HepG2 (cell line): ENCODE results near the gene GUCA1A. TPM values are rescaled to one million over a fixed set of nuclear protein-coding genes. Genes with fewer than 3 reads are reported as not detected.

Source experiments
- ATAC-seq: fragments of 200-7000 bp; cut with Tn5 transposase; 3 replicates; pipeline ENCODE4 v1.9.1; 2020; ENCODE audit warnings: mild to moderate bottlenecking, moderate library complexity
- BruUV-seq: library from RNA; stranded (reverse); fragments of 400-500 nt; replicated peaks from 2 replicates; lab custom pipeline; 2021; lab: Mats Ljungman, UMichigan
- CTCF ChIA-PET: fragments of 300-600 bp; formaldehyde crosslinking; extraction: SDS; loops from one replicate; lab custom pipeline; 2021; ENCODE audit warnings: low total read pairs, inconsistent platforms, low intra/inter-chr PET ratio; lab: Yijun Ruan, JAX
- POLR2A ChIA-PET: fragments of 350-600 bp; sonication (Branson Sonifier 250); formaldehyde crosslinking; loops from one replicate; lab custom pipeline; 2020; ENCODE audit warnings: antibody characterized with exemption, inconsistent platforms; lab: Yijun Ruan, JAX
- DNase-seq: peaks from one replicate; pipeline ENCODE4 v3.0.0-alpha.2; 2015; ENCODE audit warnings: low spot score
- FAIRE-seq: peaks from 3 replicates; lab custom pipeline; 2011; peaks lifted over from hg19 to GRCh38; lab: Jason Lieb, UNC
- H2AFZ ChIP-seq: one replicate; pipeline ENCODE4 v1.6.1; 2011; ENCODE audit warnings: low read length, inconsistent platforms
- H3K27ac ChIP-seq: fragments of 300-600 bp; 3 replicates; pipeline ENCODE4 v1.8.0; 2011; ENCODE audit warnings: mixed run types, mild to moderate bottlenecking, mixed read lengths, low read length, inconsistent platforms; ENCODE audit not compliant: insufficient read depth; ENCODE audit errors: extremely low read length
- H3K27me3 ChIP-seq, 2 experiments: fragments of 200-600 bp in 1 of 2; 2 replicates in 1 of 2; 3 replicates in 1 of 2; pipeline versions ENCODE4 v1.6.0 to v1.8.0; 2011; ENCODE audit warnings: low read length in 2 of 2, mild to moderate bottlenecking in 2 of 2, moderate library complexity in 2 of 2, inconsistent platforms in 1 of 2; ENCODE audit not compliant: insufficient read depth in 2 of 2, control insufficient read depth in 1 of 2
- H3K36me3 ChIP-seq, 2 experiments: fragments of 200-600 bp in 1 of 2; replicated peaks in 1 of 2; 2 replicates in 1 of 2; 3 replicates in 1 of 2; pipeline versions ENCODE4 v1.5.1 to v1.8.0; 2011; ENCODE audit warnings: low read length in 2 of 2, inconsistent platforms in 1 of 2; ENCODE audit not compliant: insufficient read depth in 2 of 2, control insufficient read depth in 1 of 2
- H3K4me1 ChIP-seq: 2 replicates; pipeline ENCODE4 v1.5.1; 2012; ENCODE audit warnings: low read length, inconsistent platforms; ENCODE audit not compliant: insufficient read depth
- H3K4me2 ChIP-seq: 2 replicates; pipeline ENCODE4 v1.6.0; 2011; ENCODE audit warnings: low read depth, low read length, inconsistent platforms
- H3K4me3 ChIP-seq, 3 experiments: fragments of 200-600 bp in 1 of 3; sonication (generic), shearing (Covaris generic) in 1 of 3; replicated peaks in 1 of 3; 2 replicates each; pipeline ENCODE4 v1.5.1; 2011 to 2016; ENCODE audit warnings: low read length in 3 of 3, inconsistent platforms in 2 of 3, low read depth in 2 of 3, mild to moderate bottlenecking in 2 of 3, control low read depth in 1 of 3, mixed read lengths in 1 of 3; ENCODE audit not compliant: insufficient read depth in 1 of 3
- H3K79me2 ChIP-seq: one replicate; pipeline ENCODE4 v1.6.1; 2011; ENCODE audit warnings: low read length, inconsistent platforms; ENCODE audit not compliant: insufficient read depth
- H3K9ac ChIP-seq: 2 replicates; pipeline ENCODE4 v1.6.0; 2011; ENCODE audit warnings: mild to moderate bottlenecking, low read depth, low read length, inconsistent platforms; ENCODE audit not compliant: insufficient read depth
- H3K9me3 ChIP-seq: 2 replicates; pipeline ENCODE4 v1.5.1; 2012; ENCODE audit warnings: mild to moderate bottlenecking, low read length
- H4K20me1 ChIP-seq: 2 replicates; pipeline ENCODE4 v1.6.0; 2011; ENCODE audit warnings: inconsistent platforms, mild to moderate bottlenecking, low read length, moderate library complexity; ENCODE audit not compliant: insufficient read depth
- CTCF ChIP-seq: sonication (generic); formaldehyde crosslinking; IDR thresholded peaks from 2 replicates; pipeline ENCODE4 v1.5.0; 2020; ENCODE audit warnings: mild to moderate bottlenecking, missing genetic modification reagents, moderate library complexity
- SMARCE1 ChIP-seq: fragments of 450-650 bp; IDR thresholded peaks from 2 replicates; pipeline ENCODE4 v1.6.1; 2017; ENCODE audit warnings: borderline replicate concordance
- STAG1 ChIP-seq: sonication (generic); formaldehyde crosslinking; IDR thresholded peaks from 2 replicates; pipeline ENCODE4 v1.4.0; 2020; ENCODE audit warnings: missing genetic modification reagents
- WIZ ChIP-seq: sonication (generic); formaldehyde crosslinking; IDR thresholded peaks from 2 replicates; pipeline ENCODE4 v1.5.1; 2020; ENCODE audit warnings: mild to moderate bottlenecking, missing genetic modification reagents
- ZNF652 ChIP-seq: IDR thresholded peaks from 2 replicates; pipeline ENCODE4 v1.6.1; 2016; ENCODE audit warnings: low read depth, borderline replicate concordance
- WGBS: methylation state at CpG from one replicate; pipeline ENCODE4 v1.1.6; 2017; ENCODE audit warnings: low lambda C conversion rate; 5-methylcytosine and 5-hydroxymethylcytosine counted together
- in situ Hi-C: cut with HindIII; loops from 2 replicates; pipeline ENCODE4 v1.10.0; 2017; ENCODE audit warnings: low pct_unique_long_range_greater_than_20kb; ENCODE audit not compliant: extremely low pct_ligation_motif_present
- intact Hi-C: fragments of 100-400 bp; cut with micrococcal nuclease; formaldehyde crosslinking; loops from one replicate; pipeline ENCODE4 v1.10.0; 2022; ENCODE audit not compliant: unreplicated experiment
- polyA plus RNA-seq, 8 experiments: library from polyadenylated mRNA; depleted of rRNA in 3 of 8; stranded (reverse) in 7 of 8; unstranded in 1 of 8; fragments of >200 nt; fragmentation: Illumina TruSeq in 4 of 8; extraction: Trizol in 4 of 8; gene quantifications; 2 replicates each; pipeline versions ENCODE4 v1.2.1 to v1.2.3, GENCODE V29; 2011 to 2016; ENCODE audit warnings: low read depth in 4 of 8, missing spikeins in 1 of 8, mixed read lengths in 1 of 8; ENCODE audit not compliant: insufficient read depth in 1 of 8
- total RNA-seq, 5 experiments: library from RNA; depleted of rRNA; stranded (reverse); fragments of >200 nt; fragmentation: Illumina TruSeq; extraction: Trizol; gene quantifications; 2 replicates each; pipeline ENCODE4 v1.2.3, GENCODE V29; 2016; ENCODE audit warnings: low read depth in 1 of 5

Gene GUCA1A
- total and polyA plus RNA-seq, 2 of the 13 experiments (the other 11 are each of a cell fraction or from before 2014, with no cell fraction given) = not detected

GRCh38 chr6:42125663-42126062 lies 47.5 kb upstream of the GUCA1A start:
- Histone ChIP-seq H3K4me1 (no peaks in the 10 kb centered on the region), H4K20me1 (no peaks in the 10 kb centered on the region), H3K9me3 (no peaks in the 10 kb centered on the region), H3K79me2 (no peaks in the 10 kb centered on the region)
- peak; percentile 39; the same call in 1 of the 2 replicates for TF ChIP-seq ZNF652 (CRISPR knock-in tag)
- TF ChIP-seq WIZ = no peak
- TF ChIP-seq, all 625 proteins: peak for 1
- CTCF ChIA-PET = no interaction called here
- no peak for DNase-seq
- no peak overlapping the region for H3K9ac ChIP-seq
- no peak for ATAC-seq
- intact Hi-C loops (no loop called here), in situ Hi-C loops (no loop called here)
- FAIRE-seq = no peak
- no peak overlapping the region for H3K4me3 ChIP-seq
- H3K27ac ChIP-seq = no peak overlapping the region
- 75% methylated on average over 3 of the region's 3 CpGs for WGBS
- POLR2A ChIA-PET = interaction anchor here (1.5 kb wide), 1 partner anchor 19 kb away, joined by 3 read pairs; no protein-coding TSS in a partner anchor
- H3K27me3 ChIP-seq = no peaks in the 10 kb centered on the region
- H3K36me3 ChIP-seq = 0 out of 5 replicates have a peak, but pooled peaks cover 0 to 4% of the 10 kb centered on the region in 2 experiments
- H3K4me2 ChIP-seq = no peak overlapping the region
- BruUV-seq = no TSS peak
- no peak overlapping the region for H2AFZ ChIP-seq

DNA sequence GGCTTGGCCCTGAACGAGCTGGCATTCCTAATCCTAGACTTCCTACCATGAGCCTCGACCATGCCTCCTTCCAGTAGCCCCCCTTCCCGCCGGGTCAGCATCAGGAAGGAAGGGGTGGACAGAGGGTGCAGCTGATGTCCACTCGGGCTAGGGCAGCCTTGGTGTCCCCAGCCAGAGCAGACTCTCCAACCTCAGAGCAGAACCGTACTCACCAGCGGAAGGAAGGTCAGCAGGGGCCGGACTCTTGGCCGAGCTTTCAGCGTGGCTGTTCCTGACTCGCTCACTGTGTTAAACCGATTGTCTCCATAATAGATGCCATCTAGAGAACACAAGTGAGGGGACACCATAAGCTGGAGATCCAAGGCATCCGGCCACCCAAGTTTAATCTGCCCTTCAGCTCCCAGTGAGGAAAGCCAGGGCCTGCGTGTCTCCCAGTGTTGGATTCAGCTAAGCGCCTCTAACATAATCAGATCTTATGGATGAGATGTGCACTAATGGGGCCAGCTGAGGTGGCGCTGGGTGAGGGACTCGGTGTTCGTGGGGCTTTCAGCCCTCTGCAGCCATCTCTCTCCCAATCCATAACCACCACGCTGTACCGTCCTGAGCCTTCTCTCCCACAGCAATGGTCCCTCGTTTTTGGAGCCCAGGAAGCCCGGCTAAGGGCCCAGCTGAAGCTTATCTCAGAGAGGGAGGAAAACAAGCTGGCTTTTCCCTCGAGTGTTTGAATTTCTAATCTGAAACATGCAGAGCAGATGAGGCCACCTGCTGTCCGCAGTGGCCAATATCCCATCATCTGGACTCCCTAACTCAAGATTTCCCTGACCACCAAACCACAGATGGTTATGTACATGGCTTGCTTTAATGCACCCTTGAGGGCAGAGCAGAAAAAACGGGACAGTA lies 44.5 kb upstream of the GUCA1A start:
- peaks cover 9% of the 10 kb centered on the region for H3K4me1 ChIP-seq
- intact Hi-C loops = no loop called here
- FAIRE-seq = no peak
- no peaks in the 10 kb centered on the region for H3K27me3 ChIP-seq
- H3K79me2 ChIP-seq = no peaks in the 10 kb centered on the region
- 82% methylated on average over 25 of the region's 25 CpGs for whole genome bisulfite sequencing
- ATAC-seq = no peak
- no peak overlapping the region for H3K27ac ChIP-seq
- no peaks in the 10 kb centered on the region for H4K20me1 ChIP-seq
- POLR2A ChIA-PET = no interaction called here
- 0 out of 5 replicates have a peak, but pooled peaks cover 0 to 4% of the 10 kb centered on the region in 2 experiments for H3K36me3 ChIP-seq
- H3K4me3 ChIP-seq = no peak overlapping the region
- H3K9ac ChIP-seq = no peak overlapping the region
- no peak for DNase-seq
- TF ChIP-seq STAG1 (CRISPR knock-in tag) (peak; percentile 55), CTCF (peak; percentile 37), SMARCE1 (no peak)
- no peak overlapping the region for H3K4me2 ChIP-seq
- in situ Hi-C loops = no loop called here
- CTCF ChIA-PET = no interaction called here
- H3K9me3 ChIP-seq = no peaks in the 10 kb centered on the region
- no peak overlapping the region for H2AFZ ChIP-seq
- no TSS peak for BruUV-seq
